HepG2 (cell line): ENCODE measurements around the gene TMEM50B.

Experiments used
- EZH2 ChIP-seq: conservative IDR thresholded peaks from 2 replicates; pipeline ENCODE4 v1.6.1; 2012; ENCODE audit warnings: mild to moderate bottlenecking, low read depth, low read length, moderate library complexity
- KDM5A ChIP-seq: fragments of 200-600 bp; sonication (generic); IDR thresholded peaks from 2 replicates; pipeline ENCODE4 v1.7.0; 2018; ENCODE audit warnings: antibody characterized with exemption, mild to moderate bottlenecking, low read length, borderline replicate concordance
- MXI1 ChIP-seq: IDR thresholded peaks from 3 replicates; pipeline ENCODE4 v1.6.1; 2012; ENCODE audit warnings: low read depth, low read length, inconsistent platforms, borderline replicate concordance
- SMARCC2 ChIP-seq: fragments of 450-650 bp; IDR thresholded peaks from 2 replicates; pipeline ENCODE4 v1.6.1; 2017; ENCODE audit warnings: antibody characterized with exemption, mild to moderate bottlenecking
- TEAD2 ChIP-seq: sonication (generic); formaldehyde crosslinking; IDR thresholded peaks from 2 replicates; pipeline ENCODE4 v1.9.0; 2021; ENCODE audit warnings: missing genetic modification reagents
- U2AF1 ChIP-seq: fragments of 200-400 bp; formaldehyde crosslinking; optimal IDR thresholded peaks from 2 replicates; pipeline ENCODE3; 2017; ENCODE audit warnings: mild to moderate bottlenecking, low read depth, low read length
- ZKSCAN1 ChIP-seq: fragments of 150-350 bp; IDR thresholded peaks from 2 replicates; pipeline ENCODE4 v1.6.1; 2014; ENCODE audit warnings: low read length
- TF ChIP-seq, protein P1 (sequence below), 2 experiments: IDR thresholded peaks; 2 replicates each; pipeline ENCODE4 v1.6.1; 2011 to 2012; ENCODE audit warnings: low read length in 2 of 2, borderline replicate concordance in 1 of 2, low read depth in 1 of 2, mild to moderate bottlenecking in 1 of 2, moderate library complexity in 1 of 2
- TF ChIP-seq, protein P2 (sequence below): sonication (generic); formaldehyde crosslinking; IDR thresholded peaks from 2 replicates; pipeline ENCODE4 v1.5.0; 2020; ENCODE audit warnings: mild to moderate bottlenecking, missing genetic modification reagents

DNA sequence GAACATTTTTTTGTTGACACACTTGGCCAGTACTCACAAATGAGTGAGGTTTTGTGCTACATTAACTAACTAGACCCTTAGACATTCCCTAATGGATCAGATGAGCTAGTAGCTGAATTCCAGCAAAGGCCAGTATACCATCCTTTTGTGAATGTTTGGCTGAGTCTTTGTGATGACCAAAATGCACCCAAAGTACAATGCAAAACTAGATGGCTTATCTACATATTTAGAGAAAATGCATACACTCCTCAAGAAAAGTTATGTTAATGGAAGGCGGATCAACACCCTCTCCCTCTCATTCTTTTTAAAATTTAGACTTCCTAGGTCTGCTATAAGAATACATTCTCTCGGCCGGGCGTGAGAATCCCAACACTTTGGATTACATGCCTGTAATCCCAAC is 31.9 kb upstream of the TMEM50B start:
- TF ChIP-seq, protein P1, sequence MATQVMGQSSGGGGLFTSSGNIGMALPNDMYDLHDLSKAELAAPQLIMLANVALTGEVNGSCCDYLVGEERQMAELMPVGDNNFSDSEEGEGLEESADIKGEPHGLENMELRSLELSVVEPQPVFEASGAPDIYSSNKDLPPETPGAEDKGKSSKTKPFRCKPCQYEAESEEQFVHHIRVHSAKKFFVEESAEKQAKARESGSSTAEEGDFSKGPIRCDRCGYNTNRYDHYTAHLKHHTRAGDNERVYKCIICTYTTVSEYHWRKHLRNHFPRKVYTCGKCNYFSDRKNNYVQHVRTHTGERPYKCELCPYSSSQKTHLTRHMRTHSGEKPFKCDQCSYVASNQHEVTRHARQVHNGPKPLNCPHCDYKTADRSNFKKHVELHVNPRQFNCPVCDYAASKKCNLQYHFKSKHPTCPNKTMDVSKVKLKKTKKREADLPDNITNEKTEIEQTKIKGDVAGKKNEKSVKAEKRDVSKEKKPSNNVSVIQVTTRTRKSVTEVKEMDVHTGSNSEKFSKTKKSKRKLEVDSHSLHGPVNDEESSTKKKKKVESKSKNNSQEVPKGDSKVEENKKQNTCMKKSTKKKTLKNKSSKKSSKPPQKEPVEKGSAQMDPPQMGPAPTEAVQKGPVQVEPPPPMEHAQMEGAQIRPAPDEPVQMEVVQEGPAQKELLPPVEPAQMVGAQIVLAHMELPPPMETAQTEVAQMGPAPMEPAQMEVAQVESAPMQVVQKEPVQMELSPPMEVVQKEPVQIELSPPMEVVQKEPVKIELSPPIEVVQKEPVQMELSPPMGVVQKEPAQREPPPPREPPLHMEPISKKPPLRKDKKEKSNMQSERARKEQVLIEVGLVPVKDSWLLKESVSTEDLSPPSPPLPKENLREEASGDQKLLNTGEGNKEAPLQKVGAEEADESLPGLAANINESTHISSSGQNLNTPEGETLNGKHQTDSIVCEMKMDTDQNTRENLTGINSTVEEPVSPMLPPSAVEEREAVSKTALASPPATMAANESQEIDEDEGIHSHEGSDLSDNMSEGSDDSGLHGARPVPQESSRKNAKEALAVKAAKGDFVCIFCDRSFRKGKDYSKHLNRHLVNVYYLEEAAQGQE (IDR thresholded peaks at IDR 0.05; ENCODE audit: borderline replicate concordance in 1 of 2, low read depth in 1 of 2, low read length in 2 of 2) = no peak
- TF ChIP-seq SMARCC2 (no peak), EZH2 (no peak), KDM5A (no peak), MXI1 (no peak), TEAD2 (no peak), U2AF1 (no peak), ZKSCAN1 (no peak)
- TF ChIP-seq, protein P2, sequence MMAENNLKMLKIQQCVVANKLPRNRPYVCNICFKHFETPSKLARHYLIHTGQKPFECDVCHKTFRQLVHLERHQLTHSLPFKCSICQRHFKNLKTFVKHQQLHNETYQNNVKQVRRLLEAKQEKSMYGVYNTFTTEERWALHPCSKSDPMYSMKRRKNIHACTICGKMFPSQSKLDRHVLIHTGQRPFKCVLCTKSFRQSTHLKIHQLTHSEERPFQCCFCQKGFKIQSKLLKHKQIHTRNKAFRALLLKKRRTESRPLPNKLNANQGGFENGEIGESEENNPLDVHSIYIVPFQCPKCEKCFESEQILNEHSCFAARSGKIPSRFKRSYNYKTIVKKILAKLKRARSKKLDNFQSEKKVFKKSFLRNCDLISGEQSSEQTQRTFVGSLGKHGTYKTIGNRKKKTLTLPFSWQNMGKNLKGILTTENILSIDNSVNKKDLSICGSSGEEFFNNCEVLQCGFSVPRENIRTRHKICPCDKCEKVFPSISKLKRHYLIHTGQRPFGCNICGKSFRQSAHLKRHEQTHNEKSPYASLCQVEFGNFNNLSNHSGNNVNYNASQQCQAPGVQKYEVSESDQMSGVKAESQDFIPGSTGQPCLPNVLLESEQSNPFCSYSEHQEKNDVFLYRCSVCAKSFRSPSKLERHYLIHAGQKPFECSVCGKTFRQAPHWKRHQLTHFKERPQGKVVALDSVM (CRISPR knock-in tag) = no peak
